ENCODE data around the gene STXBP5L. TPM values are rescaled to one million over a fixed set of nuclear protein-coding genes. Genes with fewer than 3 reads are reported as not detected.

Gene STXBP5L
- total RNA-seq, 1 donor from 2014 or later: not detected

DNA sequence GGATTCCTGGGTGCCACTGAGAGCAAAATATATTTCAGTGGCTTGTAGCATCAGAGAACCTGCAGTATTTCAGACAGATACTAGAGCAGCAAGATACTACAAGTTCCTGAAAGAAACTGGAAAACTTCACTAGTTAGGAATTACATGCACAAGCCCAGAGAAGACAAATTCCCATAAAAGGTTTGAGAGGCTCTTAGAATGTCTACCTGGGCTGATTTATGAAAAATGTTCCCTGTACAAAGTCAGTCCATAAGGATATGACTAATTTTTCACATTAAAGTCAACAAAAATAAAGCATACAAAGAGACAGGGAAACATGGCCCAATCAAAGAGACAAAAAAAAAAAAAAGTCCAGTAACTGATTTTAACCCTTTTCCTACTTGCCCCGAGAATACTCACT is 335.2 kb downstream of the STXBP5L start:
- no peak overlapping the region for H3K27ac ChIP-seq
- no peak for DNase-seq
- H3K36me3 ChIP-seq: no peaks in the 10 kb centered on the region
- no peak overlapping the region for H3K4me3 ChIP-seq
- no peaks in the 10 kb centered on the region for H3K9me3 ChIP-seq
- no peaks in the 10 kb centered on the region for H3K4me1 ChIP-seq
- ATAC-seq: no peak
- intact Hi-C loops (cut with DNase I): no loop called here
- no peaks in the 10 kb centered on the region for H3K27me3 ChIP-seq
- TF ChIP-seq CTCF (IDR thresholded peaks at IDR 0.05): no peak

DNA sequence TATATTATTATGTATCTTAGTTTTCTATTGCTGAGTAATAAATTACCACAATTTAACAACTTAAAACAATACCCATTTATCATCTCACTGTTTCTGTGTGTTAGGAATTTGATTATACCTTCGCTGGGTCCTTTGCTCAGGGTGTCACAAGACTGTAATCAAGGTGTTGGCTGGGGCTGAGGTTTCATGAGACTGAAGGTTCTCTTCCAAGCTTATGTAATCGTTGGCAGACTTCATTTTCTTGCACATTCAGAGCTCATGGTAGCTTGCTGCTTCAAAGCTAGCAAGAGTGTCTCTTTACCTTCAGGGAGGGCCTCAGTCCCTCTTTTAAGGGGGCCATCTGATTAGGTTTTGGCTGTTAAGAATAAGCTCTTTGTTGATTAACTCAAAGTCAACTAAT is 344.7 kb downstream of the STXBP5L start:
- H3K36me3 ChIP-seq: no peaks in the 10 kb centered on the region
- intact Hi-C loops (cut with DNase I): no loop called here
- TF ChIP-seq CTCF (IDR thresholded peaks at IDR 0.05): no peak
- no peaks in the 10 kb centered on the region for H3K9me3 ChIP-seq
- no peaks in the 10 kb centered on the region for H3K27me3 ChIP-seq
- ATAC-seq (no peak), DNase-seq (no peak)
- H3K27ac ChIP-seq: no peak overlapping the region
- H3K4me3 ChIP-seq: no peak overlapping the region
- no peaks in the 10 kb centered on the region for H3K4me1 ChIP-seq

GRCh38 chr3:121269389-121269788 is 361.4 kb downstream of the STXBP5L start:
- ATAC-seq (no peak), DNase-seq (no peak)
- Histone ChIP-seq H3K9me3 (no peaks in the 10 kb centered on the region), H3K4me3 (no peak overlapping the region), H3K4me1 (no peaks in the 10 kb centered on the region), H3K36me3 (no peaks in the 10 kb centered on the region), H3K27ac (no peak overlapping the region), H3K27me3 (no peaks in the 10 kb centered on the region)
- TF ChIP-seq CTCF (IDR thresholded peaks at IDR 0.05): no peak
- intact Hi-C loops (cut with DNase I): no loop called here

- intact Hi-C loops (cut with DNase I): no loop called here
- H3K36me3 ChIP-seq: no peaks in the 10 kb centered on the region
- H3K9me3 ChIP-seq: no peaks in the 10 kb centered on the region
- H3K27me3 ChIP-seq: no peaks in the 10 kb centered on the region
- DNase-seq (no peak), ATAC-seq (no peak)
- H3K27ac ChIP-seq: no peak overlapping the region
- no peak for TF ChIP-seq CTCF (IDR thresholded peaks at IDR 0.05)
- no peak overlapping the region for H3K4me3 ChIP-seq
- no peaks in the 10 kb centered on the region for H3K4me1 ChIP-seq
Observed at GRCh38 chr3:121274411-121274810, 366.4 kb downstream of the STXBP5L start.

DNA sequence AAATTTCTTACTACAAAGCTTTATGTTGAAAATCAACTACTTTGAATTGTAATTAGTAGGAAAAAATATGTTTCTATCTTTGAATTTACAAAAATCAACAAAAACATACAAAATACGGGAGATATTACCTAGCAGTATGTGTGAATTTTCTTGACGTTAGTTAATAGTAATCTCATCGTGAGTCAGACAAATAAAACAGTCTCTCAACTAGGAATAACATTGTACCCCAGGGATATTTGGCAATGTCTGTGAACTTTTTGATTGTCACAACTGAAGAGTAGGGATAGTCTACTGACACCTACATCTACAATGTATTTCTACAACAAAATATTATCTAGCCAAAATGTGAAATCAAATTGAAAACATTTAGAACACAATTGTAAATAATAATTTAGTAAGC is 387.4 kb downstream of the STXBP5L start:
- Histone ChIP-seq H3K27me3 (no peaks in the 10 kb centered on the region), H3K36me3 (no peaks in the 10 kb centered on the region), H3K4me3 (no peak overlapping the region), H3K27ac (no peak overlapping the region), H3K4me1 (no peaks in the 10 kb centered on the region), H3K9me3 (no peaks in the 10 kb centered on the region)
- intact Hi-C loops (cut with DNase I): no loop called here
- TF ChIP-seq CTCF (IDR thresholded peaks at IDR 0.05): no peak
- DNase-seq (no peak), ATAC-seq (no peak)

GRCh38 chr3:121295979-121296378 is 388.0 kb downstream of the STXBP5L start:
- Histone ChIP-seq H3K9me3 (no peaks in the 10 kb centered on the region), H3K36me3 (no peaks in the 10 kb centered on the region), H3K27me3 (no peaks in the 10 kb centered on the region), H3K4me3 (no peak overlapping the region), H3K4me1 (no peaks in the 10 kb centered on the region), H3K27ac (no peak overlapping the region)
- intact Hi-C loops (cut with DNase I): no loop called here
- ATAC-seq (no peak), DNase-seq (no peak)
- TF ChIP-seq CTCF (IDR thresholded peaks at IDR 0.05): no peak

All from upper lobe of right lung (tissue), 1 donor.